HG02970 (cell line): ENCODE data around the gene STARD7.
"Not testable (repeated sequence)": the region's sequence is repeated elsewhere in the genome, so short reads cannot be mapped to it uniquely, and the experiment has no call there.

Experiments used
- ATAC-seq: cut with Tn5 transposase; IDR thresholded peaks from one replicate; pipeline ENCODE4 v1.9.1; 2021; ENCODE audit warnings: mild to moderate bottlenecking, moderate library complexity, moderate number of reproducible peaks; ENCODE audit not compliant: unreplicated experiment, low FRiP score

Gene STARD7

DNA sequence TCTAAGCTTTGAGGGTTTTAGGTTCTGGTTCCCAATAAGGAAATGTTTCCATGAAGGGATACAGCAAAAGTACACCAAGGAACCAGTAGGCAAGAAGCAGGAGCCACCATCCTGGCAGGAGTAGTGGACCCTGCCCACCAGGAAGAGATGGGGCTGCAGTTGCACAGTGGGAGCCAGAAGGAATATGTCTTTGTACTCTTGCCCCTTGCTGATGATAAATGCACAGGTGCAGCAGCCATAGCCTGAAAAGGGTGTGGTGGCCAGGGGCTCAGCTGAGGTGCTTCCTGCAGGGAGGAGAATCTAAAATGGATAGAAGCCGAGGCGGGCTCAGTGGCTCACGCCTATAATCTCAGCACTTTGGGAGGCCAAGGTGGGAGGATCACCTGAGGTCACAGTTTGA lies 29.6 kb upstream of the STARD7 start:
- no peak for ATAC-seq

DNA sequence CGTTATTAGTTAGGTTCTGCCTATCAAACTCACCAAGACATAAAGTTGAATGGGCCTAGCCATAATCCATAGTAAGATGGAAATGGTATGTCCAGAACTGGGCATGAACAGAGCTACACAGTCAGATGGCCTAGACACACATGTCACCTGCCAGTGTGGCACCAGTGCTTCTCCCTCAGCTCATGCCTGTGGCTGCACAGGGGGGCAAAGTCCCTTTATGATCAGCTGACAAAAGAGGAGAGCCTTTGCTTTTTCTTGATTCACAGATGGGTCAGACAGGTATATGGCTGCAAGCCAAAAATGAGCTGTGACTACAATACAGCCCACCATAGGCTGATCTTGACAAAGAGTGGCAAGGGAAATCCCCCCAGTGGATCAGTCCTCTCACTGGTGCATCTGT lies 28.3 kb upstream of the STARD7 start:
- no peak for ATAC-seq

DNA sequence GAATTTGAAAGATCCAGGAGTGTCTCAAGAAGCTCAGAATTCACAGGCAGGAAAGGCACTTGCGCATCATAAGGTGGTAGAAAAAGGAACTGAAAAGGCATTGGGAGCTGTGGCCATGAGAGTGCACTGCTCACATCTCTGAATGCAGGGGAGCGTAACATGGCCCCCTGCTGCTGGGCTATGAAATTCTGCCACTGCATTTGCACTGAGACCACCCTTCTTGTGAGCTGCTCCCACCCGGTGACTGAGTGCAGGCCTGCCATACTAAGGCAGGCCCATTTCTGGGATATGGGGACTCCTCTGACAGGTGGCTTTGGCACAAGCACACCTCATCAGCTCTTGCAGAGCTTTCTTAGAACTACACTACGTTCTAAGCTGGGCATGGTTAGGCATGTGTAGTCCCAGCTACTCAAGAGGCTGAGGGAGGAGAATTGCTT lies 25.3 kb upstream of the STARD7 start:
- no peak for ATAC-seq

DNA sequence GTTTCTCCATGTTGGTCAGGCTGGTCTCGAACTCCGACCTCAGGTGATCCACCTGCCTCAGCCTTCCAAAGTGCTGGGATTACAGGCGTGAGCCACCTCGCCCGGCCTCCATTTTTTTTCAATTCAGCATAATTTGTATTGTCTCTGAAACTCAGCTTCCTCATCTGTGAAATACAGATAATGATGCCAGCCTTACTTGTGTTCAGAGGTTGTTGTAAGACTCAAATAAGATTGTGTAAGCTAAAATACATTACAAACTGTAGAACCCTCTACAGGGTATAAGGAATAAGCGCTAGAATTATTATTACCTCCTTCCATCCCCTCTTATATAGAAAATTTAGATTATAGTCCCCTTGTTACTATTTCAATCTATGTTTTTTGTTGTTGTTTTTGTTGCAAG lies 24.8 kb upstream of the STARD7 start:
- ATAC-seq = no peak

DNA sequence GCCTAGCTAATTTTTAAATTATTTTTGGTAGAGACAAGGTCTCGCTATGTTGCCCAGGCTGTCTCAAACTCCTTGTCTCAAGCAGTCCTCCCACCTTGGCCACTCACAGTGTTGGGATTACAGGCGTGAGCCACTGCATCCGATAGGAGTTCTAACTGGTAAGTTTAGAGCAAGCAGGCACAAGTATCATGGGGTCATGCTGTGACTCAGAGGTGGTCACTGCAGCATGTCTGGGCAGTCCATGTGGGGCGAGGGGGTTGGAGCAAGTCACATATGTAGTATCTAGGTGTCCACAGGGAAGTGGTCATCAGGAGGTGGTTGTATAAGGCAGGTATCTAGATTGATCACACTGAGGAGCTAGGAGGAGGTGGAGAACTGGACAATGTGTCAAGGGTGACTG lies 22.7 kb upstream of the STARD7 start:
- no peak for ATAC-seq

DNA sequence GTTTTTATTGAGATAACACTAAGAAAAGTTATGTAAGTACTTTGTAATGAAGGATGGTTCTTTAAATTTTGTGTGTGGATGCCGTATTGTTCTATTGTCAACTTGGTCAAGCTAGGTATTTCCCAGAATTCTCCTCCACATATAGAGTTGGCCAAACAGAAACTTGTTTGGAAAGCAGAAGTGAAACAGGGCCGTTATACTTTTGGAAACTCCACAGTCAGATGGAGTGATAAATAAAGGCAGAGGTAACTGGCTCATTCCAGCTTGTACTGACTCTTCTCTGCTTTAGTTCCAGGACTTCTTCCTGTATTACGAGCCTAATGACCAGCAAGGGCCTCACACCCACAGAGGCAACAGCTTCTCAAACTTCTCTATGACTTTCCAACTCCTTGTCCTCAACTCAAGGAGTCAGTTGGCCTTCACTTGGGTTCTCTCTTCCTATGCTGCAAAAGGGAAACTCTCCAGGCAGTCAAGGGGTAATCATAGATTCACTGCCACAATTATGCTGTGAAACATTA lies 16.4 kb upstream of the STARD7 start:
- no peak for ATAC-seq

DNA sequence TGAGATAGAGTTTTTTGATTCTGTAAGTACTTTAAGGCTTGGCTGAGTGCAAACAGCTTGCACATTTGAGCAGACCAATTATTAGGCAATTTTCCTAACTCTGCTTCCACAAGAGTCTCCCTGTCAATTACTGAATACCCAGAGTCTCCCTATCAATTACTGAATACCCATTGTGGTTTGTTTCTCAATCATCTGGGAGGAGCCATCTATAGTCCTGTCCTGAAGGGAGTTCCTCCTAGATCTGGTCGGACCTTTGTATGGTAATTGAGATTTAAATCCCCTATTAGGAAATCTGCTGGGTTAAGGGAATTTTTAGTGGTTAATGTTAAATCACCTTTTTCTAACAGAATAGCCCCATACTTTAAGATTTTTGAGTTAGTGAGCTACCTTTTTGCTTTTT lies 12.5 kb upstream of the STARD7 start:
- ATAC-seq = not testable (repeated sequence)

DNA sequence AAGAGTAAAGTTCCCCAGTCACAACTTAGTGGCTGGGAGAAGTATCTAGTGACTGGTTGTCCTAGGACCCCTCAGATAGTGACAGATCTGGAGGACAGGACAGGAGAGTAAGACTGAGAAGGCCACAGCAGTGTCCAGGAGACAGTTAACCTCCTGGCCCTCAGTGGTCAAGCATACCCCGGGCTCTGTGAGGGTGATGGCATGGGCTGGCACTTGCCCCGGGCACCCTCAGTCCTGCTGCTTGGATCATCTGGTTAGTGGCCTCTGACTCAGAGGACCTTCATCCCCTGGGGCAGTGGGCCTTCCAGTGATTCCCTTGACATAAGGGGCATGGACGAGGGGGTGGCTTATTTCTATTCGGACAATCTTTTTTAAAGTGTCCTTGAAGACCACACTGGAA lies 11.3 kb upstream of the STARD7 start:
- not testable (repeated sequence) for ATAC-seq

DNA sequence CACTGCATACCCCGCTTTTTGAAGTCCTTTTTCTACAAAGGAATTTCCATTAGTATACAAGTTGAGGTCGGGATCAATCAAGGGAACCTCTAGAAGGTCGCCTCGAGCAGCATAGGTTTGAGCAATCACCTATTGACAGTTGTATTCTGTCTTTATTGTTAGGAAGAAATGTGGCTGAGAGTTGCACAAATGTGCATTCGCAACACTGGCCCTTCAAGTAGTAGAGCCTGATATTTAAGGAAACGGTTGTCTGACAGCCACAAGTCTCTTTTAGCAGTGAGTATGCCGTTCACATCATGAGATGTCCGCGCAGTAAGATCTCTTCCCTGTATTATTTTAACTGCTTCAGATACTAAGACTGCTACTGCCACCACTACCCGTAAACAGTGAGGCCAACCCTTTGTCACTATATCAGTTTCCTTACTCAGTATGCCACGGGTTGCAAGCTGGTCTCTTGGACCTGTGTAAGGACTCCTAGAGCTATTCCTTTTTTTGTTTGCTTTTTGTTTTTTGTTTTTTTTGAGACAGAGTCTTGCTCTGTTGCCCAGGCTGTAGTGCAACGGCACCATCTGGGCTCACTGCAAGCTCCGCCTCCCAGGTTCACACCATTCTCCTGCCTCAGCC lies 10.0 kb upstream of the STARD7 start:
- no peak for ATAC-seq

DNA sequence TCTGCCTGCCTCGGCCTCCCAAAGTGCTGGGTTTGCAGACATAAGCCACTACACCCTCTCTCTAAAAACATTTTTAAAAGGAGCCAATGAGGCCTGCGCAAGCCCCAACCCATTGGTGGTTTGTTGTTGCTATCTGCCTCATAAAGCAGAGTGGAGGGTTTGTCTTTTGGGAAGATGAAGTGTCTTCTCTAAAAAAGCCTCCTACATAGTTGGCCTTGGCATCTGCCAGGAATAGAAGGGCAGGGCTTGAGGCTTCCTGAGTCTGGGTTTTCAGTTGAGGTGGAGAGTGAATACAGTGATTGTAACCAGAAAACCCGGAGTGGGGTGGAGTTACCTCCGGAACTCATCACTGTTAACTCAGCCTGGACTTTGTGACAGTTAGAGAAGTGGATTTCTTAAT lies 5.9 kb upstream of the STARD7 start:
- no peak for ATAC-seq

DNA sequence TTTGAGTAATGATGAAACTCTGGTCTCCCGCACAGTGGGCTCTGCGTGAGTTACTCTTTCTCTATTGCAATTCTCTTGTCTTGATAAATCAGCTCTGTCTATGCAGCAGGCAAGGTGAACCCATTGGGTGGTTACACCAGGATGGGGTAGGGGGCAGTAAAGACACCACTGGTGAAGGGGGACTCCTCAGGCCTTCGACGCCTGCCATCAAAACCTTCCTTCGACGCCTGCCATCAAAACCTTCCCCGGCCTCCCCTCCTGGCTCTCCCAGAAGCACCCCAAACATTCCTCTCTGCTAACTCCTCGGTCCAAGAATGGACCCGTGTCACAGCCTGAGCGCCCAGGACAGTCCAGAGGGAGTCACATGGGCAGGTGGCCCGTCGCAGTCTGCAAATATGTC lies 4.8 kb upstream of the STARD7 start:
- no peak for ATAC-seq

DNA sequence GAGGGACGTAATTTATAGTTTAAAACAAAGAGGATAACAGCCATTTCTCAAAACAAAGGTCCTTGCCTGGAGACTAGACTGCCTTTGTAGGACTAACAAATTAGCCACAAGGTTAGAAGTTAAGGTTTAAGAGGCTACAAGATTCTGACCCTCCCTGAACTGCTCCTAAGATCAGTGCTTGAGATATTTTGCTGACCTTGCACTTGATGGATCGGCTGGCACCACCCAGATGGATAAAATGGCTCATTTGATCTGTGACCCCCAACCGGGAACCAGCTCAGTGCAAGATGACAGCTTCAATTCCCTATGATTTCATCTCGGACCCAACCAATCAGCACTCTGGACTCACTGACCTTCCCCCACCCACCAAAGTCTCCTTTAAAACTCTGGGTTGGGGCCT lies 3.7 kb upstream of the STARD7 start:
- ATAC-seq = no peak

DNA sequence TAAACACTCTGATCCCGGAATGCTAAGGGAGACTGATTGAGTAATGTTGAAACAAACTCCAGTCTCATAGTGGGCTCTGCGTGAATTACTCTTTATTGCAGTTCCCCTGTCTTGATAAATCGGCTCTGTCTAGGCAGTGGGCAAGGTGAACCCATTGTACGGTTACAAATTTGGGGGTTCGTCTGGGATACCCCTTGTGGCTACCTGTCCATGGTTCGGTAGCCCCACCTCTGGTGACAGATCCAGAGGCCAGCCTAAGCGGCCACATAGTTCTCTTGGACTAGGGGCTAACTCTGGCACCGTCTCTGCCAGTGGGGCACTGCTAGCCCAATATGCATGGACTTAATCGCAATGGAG lies 1.1 kb upstream of the STARD7 start:
- ATAC-seq = no peak

DNA sequence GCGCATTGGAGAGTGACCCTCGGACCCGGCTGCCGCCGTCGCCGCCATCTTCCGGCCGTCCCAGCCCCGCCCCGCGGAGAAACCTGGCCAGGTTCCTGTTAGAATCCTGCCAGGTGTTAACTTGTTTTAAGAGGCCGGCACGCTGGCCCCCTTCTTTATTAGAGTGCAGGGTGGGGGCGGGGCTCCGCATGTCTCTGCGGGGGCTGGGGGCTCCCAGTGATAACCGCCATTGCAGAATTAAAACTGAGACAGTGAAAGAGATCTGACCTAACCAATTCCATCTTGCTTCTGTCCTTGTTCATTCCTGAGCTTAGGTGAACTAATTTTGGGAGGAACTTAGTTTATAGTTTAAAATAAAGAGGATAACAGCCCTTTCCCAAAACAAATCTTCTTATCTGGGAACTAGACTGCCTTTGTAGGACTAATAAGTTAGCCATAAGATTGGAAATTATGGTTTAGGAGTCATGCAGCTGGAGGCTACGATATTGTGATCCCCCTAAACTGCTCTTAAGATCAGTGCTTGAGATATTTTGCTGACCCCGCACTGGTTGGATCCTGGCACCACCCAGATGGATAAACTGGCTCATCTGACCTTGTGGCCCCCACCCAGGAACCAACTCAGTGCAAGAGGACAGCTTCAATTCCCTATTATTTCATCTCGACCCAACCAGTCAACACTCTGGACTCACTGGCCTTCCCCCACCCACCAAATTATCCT lies 543 bp upstream of the STARD7 start:
- ATAC-seq = no peak

DNA sequence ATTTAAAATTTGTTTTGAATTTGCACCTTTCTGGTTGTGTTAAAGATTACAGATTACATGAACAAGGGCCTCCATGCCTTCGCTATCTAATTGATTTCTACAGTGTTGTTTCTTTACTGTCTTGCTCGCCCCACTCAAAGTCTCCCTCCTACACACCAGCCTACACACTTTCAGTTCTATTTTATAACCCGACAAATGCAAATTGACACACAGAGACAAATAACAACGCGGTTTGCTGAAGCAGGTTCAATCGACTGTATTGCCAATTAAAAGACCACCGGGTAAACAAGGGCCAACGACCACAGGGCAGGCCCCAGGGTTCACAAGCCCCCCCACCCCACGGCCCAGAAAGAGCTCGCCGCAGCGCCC lies 869 bp downstream of the STARD7 start:
- ATAC-seq = peak; percentile 3

DNA sequence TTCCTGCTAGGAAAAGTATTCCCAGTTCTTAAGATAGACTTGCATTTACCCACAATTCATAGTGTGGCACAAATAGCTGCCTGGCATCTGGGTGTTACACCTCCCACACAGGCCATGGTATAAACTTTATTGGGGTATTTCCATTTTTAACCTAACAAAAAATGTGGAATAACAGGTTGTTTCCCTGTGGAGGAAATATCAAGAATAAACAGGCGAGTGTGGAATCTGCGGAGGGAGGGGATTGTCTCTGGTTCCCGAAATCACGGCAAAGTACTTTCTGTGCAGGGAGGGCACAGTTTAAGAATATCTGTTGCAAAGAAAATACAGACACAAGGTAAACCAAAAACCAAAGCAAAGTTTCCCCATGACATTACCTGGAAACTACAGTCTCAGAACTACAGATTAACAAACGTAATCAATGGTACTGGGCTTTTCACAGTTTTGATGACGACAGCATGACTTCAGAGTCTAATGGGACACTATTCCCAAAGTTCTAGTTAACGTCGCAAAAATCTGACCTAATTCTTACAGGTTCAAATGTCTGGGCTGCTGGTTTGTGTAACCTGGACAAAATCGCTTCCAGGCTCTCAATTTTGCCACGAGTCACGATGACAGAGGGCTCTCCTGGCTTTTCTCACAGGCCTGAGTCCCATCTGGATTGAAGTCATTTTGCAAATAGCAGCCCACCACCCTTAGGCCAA lies 1.4 kb downstream of the STARD7 start:
- ATAC-seq = no peak

DNA sequence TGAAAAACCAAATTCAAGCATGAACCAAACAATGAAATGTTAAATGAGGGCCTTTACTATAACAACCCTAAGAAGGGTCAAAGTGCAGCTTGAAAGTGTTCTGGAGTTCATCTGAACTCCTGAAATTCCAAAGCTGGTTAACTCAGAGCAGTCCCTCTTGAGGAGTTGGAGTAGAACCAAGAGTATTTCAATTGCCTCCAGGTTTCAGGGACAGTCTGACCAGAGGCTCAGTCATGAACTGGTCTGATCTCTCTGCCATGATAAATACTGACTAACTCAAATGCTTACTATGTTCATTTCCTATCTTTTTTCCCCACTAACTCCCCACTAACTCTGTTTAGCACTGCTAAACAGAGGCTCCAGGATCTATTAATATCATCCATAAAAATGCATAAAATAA lies 2.7 kb downstream of the STARD7 start:
- ATAC-seq = no peak

DNA sequence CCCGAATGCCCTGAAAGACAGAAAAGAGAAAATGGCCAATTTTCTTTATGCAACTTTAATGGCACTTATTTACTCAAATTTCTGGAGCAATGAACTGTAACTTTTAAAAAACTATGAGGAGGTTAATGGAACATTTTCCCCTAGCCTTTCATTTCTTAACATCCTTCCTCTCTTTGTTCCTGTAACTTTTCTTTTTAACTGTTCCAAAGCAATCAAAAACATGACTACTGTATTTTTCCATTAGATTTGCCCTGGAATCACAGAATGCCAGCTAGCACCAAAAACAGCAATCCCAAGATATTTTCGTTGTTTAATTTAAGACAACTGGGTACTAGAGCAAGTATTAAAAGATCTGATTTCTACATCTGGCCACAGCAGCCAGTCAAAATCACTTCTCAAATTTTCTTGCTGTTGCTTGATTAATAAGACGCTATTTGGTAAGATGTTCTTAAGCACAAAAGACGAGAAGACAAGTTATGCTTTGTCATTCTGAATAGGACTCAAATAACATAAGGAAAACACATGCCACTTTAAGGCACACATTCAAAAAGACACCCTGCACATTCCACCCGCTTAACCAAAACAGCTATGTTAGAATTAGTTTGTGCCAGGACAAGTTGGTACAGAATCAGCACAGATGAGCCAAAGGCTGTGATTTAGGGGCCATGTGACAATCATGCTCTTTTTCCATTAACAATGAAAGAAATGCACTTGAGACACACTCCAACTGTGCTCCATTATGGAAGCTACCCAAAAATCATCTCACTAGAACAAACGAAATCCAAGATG lies 3.6 kb downstream of the STARD7 start:
- ATAC-seq = no peak

DNA sequence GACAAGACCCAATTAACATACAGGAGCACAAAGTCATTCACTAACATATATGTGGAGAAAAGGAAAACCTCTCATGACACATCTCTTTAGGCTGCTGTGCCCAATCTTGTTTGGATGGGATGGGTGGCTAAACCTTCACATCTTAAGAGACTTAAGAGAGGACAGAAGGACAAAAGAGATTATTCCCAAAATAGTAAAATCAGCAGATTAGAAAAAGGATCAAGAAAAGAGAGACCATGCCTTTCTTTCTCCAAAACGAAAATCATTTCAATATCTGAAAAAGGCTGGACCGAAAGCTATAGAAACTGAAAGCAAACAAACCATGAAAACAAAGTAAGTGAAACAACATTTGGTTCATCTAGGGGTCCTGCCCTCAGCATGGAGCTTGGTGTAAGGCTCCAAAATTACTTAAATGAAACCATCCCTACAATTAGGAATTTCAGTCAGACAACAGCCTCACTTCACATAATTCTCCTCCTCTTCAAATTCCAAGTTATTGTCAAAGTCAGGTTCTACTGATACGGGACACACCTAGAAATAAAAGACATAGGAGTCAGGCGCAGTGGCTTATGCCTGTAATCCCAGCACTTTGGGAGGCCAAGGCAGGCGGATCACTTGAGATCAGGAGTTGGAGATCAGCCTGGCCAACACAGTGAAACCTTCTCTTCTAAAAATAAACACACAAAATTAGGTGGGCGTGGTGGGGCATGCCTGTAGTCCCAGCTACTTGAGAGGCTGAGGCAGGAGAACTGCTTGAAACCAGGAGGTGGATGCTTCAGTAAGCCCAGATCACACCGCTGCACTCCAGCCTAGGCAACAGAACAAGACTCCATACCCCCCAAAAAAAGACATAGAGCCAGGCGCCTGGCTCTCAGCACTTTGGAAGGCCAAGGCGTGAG lies 5.2 kb downstream of the STARD7 start:
- no peak for ATAC-seq
